NCI-H2107 (cell line): Measurements from ENCODE around the gene TLE5.
"Not testable (repeated sequence)": the region's sequence is repeated elsewhere in the genome, so short reads cannot be mapped to it uniquely, and the experiment has no call there.

ENCODE experiments used
- DNase-seq: peaks from one replicate; lab custom pipeline; 2025; lab: John Stamatoyannopoulos, UW

TLE5 gene

DNA sequence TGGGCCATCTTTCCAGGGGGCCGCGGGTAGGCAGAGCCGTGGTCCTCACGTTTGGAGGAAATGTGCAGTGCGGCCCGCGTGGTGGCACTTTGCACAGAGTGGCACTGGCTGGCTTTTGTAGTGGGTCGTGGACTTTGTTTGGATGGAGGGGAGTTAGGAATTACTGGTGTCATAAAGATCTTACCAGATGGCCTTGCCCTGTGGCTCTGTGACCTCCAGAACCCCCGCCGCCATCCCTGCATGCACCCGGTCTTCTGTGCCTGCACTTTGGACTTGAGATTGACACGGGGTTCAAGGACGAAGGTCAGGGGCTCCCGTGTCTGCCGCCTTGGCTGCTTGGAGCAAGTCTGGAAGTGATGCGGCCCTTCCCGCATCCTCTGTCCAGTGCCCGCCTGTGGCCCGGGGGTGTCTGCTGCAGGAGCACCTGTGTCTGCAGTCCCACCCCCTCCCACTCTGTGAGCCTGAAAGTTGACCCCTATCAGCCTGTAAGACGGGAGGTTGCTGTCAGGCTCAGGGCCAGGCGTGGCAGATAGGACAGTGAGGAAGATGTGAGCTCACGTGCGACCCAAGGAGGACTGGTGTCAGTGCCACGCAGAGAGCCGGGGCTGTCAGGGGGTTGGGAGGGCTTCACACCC is 34.1 kb upstream of the TLE5 start:
- no peak for DNase-seq

DNA sequence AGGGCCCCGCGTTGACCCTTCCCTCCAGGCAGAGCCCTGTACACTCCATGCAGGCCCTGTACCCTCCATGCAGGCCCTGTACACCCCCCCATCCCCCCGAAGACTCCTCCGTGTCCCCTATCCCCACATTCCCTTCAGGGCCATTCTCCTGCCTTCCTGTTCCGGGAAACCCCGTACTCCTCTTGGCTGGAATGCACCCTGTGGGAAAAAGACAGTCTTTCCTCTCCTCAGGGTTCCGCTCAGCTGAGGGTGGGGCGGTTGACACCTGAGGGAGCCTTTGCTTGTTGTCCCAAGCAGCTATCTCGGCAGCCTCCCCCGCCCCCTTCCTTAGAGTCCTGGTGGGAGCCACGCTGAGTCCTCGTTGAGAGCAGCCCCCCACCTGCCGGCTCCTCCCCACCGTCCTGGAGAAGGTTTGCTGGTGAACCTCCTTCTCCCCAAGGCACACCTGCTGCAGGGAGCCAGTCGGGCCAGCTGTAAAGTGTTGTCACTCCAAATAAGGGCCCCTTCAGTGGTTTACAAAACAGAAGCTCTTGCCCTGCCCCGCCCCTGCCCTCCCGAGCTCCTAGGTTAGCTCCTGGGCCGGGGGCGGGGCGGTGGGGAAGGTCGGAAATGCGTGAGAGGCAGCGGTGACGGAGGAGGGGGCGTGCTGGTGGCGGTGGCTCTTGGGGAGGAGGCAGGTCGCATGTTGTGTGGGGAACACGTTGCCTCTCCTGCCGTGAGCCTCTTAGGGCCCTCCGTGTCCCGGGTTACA is 33.3 kb upstream of the TLE5 start:
- no peak for DNase-seq

DNA sequence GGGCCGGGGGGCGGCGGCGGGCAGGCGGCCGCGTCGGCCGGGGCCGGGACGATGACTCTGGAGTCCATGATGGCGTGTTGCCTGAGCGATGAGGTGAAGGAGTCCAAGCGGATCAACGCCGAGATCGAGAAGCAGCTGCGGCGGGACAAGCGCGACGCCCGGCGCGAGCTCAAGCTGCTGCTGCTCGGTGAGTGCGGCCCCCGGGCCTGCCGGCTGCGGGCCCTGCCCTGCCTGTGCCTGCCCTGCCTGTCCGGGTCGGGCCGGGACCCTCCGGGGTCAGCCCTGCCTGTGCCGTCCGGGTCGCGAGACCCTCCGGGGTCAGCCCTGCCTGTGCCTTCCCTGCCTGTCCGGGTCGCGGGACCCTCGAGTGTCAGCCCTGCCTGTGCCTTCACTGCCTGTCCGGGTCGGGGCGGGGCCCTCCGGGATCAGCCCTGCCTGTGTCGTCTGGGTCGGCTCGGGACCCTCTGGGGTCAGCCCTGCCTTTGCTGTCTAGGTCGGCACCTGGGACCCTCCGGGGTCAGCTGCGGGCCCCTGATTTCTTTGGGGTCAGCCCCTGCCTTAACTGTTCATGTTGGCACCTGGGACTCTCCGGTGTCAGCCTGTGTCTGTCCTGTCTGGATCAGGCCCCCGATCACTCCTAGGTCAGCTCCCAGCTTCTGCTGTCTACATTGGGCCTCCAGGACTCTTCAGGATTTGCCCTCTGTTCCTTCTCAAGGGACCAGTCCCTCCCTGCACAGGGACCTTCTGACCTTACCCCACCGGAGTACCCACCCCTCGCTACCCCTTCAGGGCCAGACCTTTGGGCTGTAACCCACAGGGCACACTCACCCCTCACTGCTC is 32.5 kb upstream of the TLE5 start:
- DNase-seq = no peak

DNA sequence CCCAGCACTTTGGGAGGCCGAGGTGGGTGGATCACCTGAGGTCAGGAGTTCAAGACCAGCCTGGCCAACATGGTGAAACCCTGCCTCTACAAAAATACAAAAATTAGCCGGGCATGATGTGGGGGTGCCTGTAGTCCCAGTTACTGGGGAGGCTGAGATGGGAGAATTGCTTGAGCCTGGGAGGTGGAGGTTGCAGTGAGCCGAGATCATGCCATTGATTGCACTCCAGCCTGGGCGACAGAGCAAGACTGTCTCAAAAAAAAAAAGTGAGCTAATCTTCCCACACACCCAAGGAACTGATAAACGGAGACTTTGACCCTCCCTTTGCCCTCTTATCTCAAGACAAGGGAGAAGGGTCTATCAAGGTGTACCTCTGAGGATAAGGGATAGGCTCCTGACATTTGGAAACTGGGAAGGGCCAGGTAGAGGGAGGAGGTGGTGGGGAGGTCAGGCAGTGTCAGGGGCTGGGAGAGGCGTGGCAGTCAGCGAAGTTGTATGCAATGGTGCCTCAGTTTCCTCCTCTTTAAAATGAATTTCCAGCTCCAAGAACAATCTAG is 27.1 kb upstream of the TLE5 start:
- not testable (repeated sequence) for DNase-seq

DNA sequence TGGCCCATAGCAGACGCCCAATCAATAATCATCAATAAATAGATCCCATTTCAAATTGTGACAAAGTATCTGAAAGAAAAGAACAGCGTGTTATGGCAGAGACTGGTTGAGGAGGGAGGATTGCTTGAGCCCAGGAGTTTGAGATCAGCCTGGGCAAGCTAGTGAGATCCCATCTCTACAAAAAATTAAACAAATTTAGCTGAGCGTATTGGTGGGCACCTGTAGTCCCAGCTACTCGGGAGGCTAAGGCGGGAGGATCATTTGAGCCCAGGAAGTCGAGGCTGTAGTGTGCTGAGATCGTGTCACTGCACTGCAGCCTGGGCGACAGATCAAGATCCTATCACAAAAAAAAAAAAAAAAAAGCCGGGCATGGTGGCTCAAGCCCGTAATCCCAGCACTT is 25.5 kb upstream of the TLE5 start:
- DNase-seq = no peak

DNA sequence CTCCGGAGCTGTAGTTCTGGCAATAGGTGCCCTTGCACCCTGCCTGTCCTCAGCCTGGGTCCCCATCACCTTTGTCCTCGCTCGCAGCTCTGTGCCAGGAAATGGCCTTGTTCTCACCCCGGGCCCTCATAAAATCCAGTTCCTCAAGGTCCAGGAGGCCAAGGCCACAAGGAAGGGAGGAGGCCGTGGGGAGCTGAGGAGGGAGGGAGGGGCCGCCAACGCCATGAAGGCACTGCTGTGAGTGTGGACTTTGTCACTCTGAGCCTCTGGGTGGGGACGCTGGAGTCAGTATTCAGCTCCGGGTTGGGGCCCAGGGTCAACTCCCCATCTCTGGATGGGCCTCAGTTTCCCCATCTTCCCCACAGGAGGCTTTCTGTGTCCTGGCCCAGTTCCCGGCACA is 22.6 kb upstream of the TLE5 start:
- DNase-seq = no peak

DNA sequence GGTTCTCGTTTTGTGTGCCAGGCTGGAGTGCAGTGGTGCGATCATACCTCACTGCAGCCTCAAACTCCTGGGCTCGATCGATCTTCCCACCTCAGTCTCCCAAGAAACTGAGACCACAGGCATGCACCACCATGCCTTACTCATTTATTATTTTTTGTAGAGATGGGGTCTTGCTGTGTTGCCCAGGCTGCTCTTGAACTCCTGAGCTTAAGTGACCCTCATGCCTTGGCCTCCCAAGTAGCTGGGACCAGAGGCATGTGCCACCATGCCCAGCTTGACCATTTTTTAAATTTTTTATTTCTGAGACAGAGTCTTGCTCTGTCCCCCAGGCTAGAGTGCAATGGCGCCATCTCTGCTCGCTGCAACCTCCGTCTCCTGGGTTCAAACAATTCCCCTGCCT is 21.7 kb upstream of the TLE5 start:
- DNase-seq = no peak

DNA sequence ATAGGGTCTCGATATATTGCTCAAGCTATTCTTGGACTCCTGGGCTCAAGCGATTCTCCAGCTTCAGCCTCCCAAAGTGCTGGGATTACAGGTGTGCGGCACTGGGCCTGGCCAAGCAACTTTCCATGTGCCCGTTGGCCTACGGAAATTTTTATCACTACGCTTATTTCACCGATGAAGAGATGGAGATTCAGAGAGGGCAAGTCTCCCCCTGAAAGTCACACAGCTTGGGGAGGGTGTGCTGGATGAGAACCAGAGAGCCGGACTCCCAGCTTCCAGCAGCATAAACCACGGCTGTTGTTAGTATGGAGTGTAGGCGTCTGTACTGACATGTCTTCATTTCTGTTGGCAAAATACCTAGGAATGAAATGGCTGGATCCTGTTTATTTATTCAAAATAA is 20.0 kb upstream of the TLE5 start:
- DNase-seq = no peak

DNA sequence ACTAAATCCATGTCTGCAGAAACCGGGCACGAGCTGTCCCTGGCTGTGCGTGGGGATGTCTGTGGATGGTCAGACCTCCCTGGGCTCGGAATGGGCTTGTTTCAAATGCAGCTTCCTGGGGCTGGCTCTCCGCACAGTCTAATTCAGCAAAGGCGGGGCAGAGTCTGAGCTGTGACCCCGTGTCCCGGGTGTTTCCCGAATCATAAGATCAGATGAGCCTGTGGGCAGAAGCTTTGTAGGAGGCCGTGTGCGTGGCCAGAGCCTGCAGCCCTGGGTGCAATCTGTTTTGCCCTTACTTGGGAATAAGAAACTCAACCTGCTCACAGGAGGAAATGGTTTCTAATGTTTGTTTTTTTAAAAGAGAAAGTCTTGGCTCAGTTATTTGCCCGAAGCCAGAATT is 18.0 kb upstream of the TLE5 start:
- no peak for DNase-seq

DNA sequence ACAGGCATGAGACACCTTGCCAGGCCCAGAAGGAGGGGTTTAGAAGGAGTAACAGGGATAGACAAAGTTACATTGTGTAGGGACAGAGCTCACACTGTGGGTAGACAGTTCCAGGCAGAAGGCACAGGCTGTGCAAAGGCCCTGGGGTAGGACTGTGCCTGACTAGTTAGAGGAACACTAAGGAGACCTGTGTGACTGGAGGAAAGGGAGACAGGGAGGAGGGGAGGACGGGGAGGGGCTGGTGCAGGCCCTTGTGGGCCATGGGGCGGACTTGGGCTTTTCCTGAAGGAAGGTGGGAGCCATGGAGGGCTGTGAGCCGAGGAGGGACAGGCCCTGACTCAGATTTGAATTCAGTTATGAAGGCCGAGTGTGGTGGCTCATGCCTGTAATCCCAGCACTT is 17.3 kb upstream of the TLE5 start:
- DNase-seq = no peak

DNA sequence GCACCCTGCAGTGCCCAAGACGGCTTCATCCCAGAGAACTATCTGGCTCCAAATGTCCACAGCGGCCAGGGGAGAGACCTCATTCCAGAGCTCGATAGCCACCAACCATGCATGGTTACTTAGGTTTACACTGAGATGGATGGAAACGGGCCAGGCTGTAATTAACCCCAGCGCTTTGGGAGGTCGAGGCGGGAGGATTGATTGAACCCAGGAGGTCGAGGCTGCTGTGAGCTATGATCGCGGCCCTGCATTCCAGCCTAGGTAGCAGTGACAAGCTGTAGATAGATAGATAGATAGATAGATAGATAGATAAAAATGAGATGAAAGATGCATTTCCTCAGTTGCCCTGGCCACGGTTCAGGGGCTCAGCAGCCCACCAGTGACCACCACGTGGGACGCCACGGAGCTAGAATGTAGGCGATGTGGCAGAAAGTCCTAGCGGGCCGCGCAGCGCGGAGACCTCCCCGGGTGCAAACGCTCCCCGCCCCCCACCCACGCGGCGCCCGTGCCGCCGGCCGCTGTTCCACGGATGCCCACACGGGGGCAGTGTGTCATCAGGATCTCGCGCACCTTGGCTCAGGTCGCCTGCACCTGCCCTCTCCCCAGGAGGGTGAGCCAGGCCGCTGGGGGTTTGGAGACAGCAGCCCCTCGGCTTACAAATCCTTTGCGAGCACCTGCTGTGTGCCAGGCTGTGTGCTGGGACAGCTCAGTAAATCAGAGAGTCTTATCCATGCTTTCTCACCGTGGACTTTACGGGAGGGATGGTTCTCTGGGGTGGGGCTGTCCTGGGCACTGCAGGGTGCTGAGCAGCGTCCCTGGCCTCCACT is 13.5 kb upstream of the TLE5 start:
- peak; percentile 49 for DNase-seq

DNA sequence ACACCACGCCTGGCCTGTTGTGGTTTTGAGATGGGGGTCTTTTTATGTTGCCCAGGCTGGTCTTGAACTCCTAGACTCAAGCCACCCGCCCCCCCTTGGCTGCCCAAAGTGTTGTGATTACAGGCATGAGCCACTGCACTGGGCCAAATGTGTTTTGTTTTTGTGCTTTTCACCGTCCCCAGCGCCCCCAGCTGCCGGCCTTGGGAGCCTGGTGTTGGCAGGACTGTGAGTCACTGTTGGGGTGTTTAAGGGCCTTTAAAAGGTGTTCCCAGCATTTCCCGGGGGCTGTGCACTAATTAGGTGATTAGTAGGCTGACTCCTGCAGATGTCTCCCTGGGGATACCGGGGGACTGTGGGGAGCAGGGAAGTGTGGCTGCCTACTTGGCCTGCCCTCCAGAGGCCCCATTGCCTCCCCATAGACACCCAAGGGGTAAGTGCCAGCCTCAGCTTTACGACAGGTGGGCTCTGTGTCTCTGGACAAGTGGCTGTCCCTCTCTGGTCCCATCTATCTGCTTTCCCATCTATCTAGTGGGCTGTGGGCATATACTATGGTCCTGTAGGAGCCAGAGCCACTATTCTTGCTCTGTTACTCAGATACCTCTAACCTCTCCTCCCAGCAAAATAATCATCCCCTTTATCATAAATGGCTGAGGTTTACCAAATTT is 11.8 kb upstream of the TLE5 start:
- DNase-seq = no peak

DNA sequence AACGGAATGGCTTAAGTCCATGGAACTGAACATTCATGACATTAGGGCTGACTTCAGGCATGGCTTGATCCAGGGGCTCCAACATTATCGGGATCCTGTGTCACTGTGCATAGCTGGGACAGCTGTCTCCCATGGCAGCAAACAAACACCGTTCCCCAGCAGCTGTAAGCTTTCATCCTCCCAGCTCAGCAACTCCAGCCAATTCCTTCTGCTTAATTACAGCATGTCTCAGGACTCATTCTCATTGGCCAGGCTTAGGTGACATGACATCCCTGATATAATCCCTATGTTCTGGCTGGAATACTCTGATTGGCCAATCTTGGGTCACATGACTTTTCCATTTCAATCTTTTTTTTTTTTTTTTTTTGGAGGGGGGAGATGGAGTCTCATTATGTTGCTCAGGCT is 10.9 kb upstream of the TLE5 start:
- no peak for DNase-seq

DNA sequence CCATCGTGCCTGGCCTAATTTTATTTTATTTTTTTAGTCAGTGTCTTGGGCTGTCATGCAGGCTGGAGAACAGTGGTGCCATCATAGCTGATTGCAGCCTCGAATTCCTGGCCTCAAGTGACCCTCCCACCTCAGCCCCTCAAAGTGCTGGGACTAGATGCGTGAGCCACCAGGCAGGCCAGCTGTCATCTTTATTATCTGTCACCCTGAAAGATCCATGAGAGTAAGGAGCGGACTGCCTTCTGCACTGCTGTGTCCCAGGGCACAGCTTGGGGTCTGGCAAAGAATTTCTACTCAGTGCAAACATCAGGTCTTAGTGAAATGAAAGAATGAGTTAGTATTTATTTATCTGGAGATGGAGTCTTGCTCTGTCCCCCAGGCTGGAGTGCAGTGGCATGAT is 9.5 kb upstream of the TLE5 start:
- no peak for DNase-seq

DNA sequence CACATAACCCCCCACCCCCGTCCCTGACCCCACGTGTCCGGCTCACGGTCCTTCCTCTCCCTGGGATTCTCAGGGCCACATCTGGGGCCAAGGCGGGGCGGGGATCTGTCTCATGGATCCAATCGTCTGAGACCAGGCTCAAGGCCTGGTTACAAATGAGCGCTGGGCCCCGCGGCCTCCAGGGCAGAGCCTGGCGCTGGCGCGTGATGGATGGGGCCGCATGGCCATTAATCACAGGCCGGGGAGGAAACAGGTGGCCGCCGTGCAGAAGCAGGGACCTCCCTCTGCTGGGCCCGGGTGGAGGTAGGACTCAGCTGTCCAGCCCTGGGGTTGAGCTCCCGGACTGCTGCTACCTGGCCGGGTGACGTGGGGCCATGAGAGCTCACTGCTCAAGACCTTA is 5.8 kb upstream of the TLE5 start:
- DNase-seq = no peak

DNA sequence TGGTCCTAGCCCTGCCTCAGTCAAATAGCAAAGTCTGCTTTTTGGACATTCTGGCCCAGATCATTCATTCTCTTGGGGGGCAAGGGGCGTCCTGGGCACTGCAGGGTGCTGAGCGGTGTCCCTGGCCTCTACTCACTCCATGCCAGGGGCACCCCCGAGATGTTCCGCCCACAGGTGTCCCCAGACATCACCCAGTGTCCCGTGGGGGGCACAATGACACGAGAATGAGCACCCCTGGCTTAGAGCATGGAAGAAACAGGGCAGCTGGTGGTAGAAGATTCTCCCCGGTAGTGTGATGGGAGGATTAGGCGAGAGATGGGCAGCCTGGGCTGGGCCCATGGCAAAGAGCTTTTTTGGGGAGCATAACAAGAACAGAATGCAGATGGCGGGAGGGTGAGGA is 5.3 kb upstream of the TLE5 start:
- no peak for DNase-seq

DNA sequence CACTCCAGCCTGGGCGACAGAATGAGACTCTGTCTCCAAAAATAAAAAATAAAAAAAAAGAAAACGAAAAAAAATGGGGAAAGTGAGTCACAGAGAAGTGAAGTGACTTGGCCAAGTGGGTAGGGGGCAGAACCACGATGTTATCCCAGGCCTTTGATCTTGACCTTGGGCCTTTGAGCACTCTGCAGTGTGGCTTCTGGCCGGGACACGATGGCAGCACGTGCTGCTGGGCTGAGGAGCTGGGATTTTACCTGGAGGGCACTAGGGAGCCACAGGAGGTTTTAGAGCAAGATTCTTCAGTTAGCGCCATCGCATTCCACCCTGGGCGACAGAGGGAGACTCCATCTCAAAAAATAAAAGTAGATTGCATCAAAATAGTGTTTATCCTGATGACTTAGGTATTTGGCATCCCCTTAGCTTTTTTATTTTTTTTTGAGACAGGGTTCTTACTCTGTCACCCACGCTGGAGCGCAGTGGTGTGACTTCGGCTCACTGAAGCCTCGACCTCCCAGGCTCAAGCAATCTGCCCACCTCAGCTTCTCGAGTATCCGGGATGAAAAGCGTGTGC is 4.3 kb upstream of the TLE5 start:
- no peak for DNase-seq

DNA sequence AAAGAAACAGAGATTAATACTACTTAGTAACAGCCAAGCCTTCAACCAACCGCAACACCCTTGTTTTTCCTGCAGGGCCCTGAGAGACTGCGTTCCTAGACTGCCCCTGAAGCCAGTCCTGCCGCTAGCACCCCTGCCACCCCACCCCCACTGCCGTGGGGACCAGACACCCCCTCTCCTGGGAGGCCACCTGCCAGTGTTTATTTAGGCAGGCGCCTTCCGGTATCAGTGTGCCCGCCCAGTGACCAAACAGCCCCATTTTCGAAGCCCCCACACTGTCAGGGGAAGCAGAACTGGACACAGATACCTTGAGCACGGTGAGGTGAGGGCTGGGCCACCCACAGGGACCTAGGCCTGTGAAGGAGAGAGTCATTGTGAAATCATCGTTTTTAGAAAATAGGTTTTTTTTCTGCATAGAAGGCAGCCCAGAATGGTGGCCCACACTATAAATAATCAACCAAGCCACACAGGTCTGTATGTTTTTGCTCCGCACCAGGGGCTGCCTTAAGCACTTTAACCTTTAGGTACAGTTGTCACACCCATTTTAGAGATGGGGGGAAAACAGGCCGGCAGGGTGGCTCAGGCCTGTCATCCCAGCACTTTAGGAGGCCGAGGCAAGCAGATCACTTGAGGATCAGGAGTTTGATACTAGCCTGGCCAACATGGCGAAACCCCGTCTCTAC is 3.5 kb upstream of the TLE5 start:
- no peak for DNase-seq

DNA sequence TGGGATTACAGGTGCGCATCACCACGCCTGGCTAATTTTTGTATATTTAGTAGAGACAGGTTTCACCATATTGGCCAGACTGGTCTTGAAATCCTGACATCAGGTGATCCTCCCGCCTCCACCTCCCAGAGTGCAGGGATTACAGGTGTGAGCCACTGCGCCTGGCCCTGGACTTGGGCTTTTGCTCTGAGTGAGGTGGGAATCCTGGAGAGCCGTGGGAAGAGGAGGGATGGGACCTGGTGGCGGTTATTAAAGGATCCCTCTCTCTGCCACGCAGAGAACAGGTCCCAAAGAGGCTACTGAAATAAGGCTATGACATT is 1.7 kb upstream of the TLE5 start:
- DNase-seq = no peak
